Brain microvascular endothelial cell (primary cell): ENCODE results near the gene MRPS11.
"Not testable (repeated sequence)": the region's sequence is repeated elsewhere in the genome, so short reads cannot be mapped to it uniquely, and the experiment has no call there.

Experiments used
- DNase-seq: peaks from one replicate; pipeline ENCODE4 v3.0.0-alpha.2; 2020
- H3K27ac ChIP-seq: fragments of 250-450 bp; sonication (Bioruptor Pico); 2 replicates; pipeline ENCODE4 v1.5.1; 2020; ENCODE audit warnings: mild to moderate bottlenecking, moderate library complexity
- H3K27me3 ChIP-seq: fragments of 250-450 bp; sonication (Bioruptor Pico); replicated peaks from 2 replicates; pipeline ENCODE4 v1.5.1; 2020; ENCODE audit warnings: mild to moderate bottlenecking
- H3K36me3 ChIP-seq: fragments of 250-450 bp; sonication (Bioruptor Pico); replicated peaks from 2 replicates; pipeline ENCODE4 v1.5.1; 2020; ENCODE audit warnings: mild to moderate bottlenecking
- H3K4me3 ChIP-seq: 2 replicates; pipeline ENCODE4 v1.5.1; 2011; ENCODE audit warnings: low read depth, mild to moderate bottlenecking, control low read depth, low read length, moderate library complexity
- CTCF ChIP-seq: IDR thresholded peaks from 2 replicates; pipeline ENCODE4 v1.5.1; 2011; ENCODE audit warnings: low read depth, mild to moderate bottlenecking, moderate library complexity, low read length, control low read depth, inconsistent platforms; ENCODE audit errors: missing control alignments
- in situ Hi-C: cut with HindIII; loops from 2 replicates; pipeline ENCODE4 v1.10.0; 2017; ENCODE audit warnings: low sequenced_read_pairs, low pct_ligation_motif_present

Gene MRPS11

DNA sequence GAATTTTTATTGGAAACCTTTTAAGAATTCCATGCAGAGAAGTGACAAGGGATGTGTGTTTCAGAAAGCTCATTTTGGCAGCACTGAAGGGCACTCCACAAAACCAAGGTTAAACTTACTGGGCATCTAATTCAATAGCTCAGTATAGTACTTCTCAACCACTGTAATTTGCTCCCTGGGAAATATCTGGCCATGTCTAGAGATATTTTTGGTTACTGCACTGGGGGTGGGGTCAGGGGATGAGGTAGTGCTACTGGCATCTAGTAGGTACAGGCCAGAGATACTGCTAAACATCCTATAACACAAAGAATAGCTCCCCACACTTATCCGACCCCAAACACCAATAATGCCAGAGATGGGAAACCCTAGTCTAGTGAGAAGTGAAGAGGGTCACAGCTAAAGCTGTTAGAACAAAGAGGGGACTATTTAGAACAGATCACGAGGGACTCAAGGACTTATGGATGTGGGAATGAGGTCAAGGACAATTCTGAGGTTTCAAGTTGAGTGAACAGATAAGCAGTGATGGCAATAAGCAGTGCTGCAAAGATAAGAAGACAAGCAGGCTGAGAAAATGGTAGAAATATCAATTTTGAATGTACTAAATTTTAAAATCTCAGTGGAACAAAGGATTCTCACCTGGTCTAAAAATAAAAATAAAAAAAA is 3.5 kb upstream of the MRPS11 start:
- in situ Hi-C loops, result no loop called here
- H3K4me3 ChIP-seq, result no peak overlapping the region
- no peak overlapping the region for H3K27ac ChIP-seq
- DNase-seq, result no peak
- H3K36me3 ChIP-seq, result peaks cover 16% of the 10 kb centered on the region
- no peaks in the 10 kb centered on the region for H3K27me3 ChIP-seq
- TF ChIP-seq CTCF, result no peak

DNA sequence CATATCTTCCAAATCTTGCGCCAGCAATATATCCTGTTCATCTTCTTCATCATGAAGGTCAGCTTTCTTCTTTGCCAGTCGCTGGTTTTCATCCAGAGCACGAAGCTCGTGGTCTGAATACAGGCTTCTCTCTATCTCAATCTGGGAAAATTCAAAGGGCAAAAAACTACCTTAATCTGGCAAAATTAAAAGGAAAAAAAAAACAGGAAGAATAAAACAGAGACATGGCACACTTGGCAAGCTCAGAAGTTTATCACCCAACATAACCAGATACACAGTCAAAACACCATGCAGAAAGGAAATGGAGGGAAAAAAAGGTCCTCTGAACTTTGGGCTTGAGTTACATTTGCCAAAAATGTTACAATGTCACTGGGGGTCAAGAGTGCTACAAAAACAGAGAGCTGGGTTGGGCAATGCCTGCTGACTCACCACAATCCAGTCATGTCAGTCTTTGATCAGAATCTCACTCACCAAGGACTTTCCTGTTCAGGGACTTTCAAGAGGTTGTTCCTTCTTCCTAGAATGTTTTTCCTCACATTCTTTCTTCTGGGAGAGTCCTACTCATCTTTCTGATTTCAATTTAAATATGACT is 1.8 kb upstream of the MRPS11 start:
- H3K4me3 ChIP-seq, result no peak overlapping the region
- in situ Hi-C loops, result no loop called here
- no peak for TF ChIP-seq CTCF
- peak overlapping the region; percentile 5 for H3K27ac ChIP-seq
- H3K27me3 ChIP-seq, result no peaks in the 10 kb centered on the region
- peaks cover 5% of the 10 kb centered on the region for H3K36me3 ChIP-seq
- peak; percentile 58 for DNase-seq

DNA sequence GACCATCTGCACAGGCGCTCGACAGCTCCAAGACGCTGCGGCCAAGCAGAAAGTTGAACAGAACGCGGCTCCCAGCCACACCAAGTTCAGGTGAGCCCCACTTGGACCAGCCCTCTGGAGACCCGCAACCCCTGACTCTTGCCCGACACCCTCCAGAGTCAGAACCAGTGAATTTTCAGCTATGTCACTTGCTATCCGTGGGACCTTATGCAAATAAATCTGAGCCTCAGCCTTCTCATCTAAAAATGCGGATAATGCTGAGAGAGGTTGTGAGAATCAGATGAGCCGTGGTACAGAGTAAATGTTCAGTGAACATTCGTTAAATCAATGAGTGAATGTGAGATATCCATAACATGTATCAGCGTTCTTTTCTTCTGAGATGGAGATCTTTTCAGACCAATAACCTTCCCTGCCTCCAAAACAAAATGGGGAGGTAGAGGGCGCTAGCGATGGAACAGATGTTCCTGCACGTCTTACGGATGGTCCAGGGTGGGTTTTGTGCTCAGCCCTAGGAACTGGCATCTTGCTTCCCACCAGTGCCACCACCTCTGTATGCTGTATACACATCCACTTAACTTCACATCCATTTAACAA is 524 bp downstream of the MRPS11 start:
- peaks cover 5% of the 10 kb centered on the region for H3K36me3 ChIP-seq
- in situ Hi-C loops, result no loop called here
- no peaks in the 10 kb centered on the region for H3K27me3 ChIP-seq
- no peak for DNase-seq
- H3K4me3 ChIP-seq, result peak overlapping the region; percentile 88
- TF ChIP-seq CTCF, result peak; percentile 62
- peak overlapping the region; percentile 98 for H3K27ac ChIP-seq

DNA sequence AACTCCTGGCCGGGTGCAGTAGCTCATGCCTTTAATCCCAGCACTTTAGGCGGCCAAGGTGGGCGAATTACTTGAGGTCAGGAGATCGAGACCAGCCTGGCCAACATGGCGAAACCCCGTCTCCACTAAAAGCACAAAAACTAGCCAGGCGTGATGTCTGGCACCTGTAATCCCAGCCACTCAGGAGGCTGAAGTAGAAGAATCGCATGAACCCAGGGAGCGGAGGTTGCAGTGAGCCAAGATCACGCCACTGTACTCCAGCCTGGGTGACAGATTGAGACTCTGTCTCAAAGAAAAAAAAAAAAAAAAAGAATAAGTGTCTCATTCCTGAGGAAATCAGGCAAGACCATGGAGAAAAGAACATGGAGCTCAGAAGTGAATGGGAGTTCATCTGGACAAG is 1.2 kb downstream of the MRPS11 start:
- in situ Hi-C loops, H3K4me3 ChIP-seq, DNase-seq, H3K36me3 ChIP-seq, H3K27me3 ChIP-seq, H3K27ac ChIP-seq: not testable (repeated sequence)

- H3K27ac ChIP-seq, result no peak overlapping the region
- DNase-seq, result no peak
- TF ChIP-seq CTCF, result no peak
- H3K4me3 ChIP-seq, result no peak overlapping the region
- H3K36me3 ChIP-seq, result peaks cover 10% of the 10 kb centered on the region
- in situ Hi-C loops, result no loop called here
- no peaks in the 10 kb centered on the region for H3K27me3 ChIP-seq
Observed at GRCh38 chr15:88469321-88469720, 1.8 kb downstream of the MRPS11 start.

DNA sequence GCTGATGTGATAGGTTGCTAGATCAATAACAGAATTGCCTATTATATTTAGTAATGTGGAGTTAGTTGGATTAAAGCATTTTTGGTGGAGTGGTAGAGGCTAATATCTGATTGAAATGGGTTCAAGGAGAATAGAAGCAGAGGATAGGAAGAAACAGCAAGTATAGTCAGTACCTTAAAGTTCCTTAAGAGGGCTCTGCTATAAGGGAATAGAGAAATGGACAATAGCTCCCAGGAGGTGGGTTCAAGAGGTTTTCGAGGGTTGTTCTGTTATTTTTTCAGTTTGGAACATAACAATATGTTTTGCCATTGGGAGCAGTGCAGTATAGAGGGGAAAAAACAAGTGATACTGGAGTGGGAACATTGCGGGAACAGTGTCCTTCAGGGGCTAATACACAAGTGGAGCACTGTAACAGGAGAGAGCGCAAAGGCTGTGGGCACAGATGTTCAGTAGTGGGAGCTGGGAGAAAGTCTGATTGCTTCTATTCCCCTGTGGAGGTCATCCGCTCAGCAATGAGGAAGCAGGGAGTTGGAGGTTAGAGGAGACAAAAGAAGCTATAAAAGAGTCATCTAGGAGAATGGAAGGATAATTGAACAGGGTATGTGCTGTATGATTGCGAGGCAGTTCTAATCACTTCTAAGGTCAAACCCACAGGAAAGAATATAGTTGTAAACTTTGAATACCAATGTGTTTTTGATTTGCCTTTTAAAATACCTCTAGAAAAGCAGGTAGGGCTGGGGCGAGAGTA is 3.3 kb downstream of the MRPS11 start:
- DNase-seq, result no peak
- H3K4me3 ChIP-seq, result no peak overlapping the region
- in situ Hi-C loops, result no loop called here

More for the DNA sequence above, 3.3 kb downstream of the MRPS11 start:
- no peak overlapping the region for H3K27ac ChIP-seq
- peaks cover 16% of the 10 kb centered on the region for H3K36me3 ChIP-seq
- H3K27me3 ChIP-seq, result no peaks in the 10 kb centered on the region
- no peak for TF ChIP-seq CTCF
